Measurements from ENCODE around the gene RPL18A.

GRCh38 chr19:17860331-17860992 lies 752 bp downstream of the RPL18A start:
- no peak for TF ChIP-seq CTCF (IDR thresholded peaks at IDR 0.05; ENCODE audit: insufficient read depth, low read length)
- TF ChIP-seq, protein P1, sequence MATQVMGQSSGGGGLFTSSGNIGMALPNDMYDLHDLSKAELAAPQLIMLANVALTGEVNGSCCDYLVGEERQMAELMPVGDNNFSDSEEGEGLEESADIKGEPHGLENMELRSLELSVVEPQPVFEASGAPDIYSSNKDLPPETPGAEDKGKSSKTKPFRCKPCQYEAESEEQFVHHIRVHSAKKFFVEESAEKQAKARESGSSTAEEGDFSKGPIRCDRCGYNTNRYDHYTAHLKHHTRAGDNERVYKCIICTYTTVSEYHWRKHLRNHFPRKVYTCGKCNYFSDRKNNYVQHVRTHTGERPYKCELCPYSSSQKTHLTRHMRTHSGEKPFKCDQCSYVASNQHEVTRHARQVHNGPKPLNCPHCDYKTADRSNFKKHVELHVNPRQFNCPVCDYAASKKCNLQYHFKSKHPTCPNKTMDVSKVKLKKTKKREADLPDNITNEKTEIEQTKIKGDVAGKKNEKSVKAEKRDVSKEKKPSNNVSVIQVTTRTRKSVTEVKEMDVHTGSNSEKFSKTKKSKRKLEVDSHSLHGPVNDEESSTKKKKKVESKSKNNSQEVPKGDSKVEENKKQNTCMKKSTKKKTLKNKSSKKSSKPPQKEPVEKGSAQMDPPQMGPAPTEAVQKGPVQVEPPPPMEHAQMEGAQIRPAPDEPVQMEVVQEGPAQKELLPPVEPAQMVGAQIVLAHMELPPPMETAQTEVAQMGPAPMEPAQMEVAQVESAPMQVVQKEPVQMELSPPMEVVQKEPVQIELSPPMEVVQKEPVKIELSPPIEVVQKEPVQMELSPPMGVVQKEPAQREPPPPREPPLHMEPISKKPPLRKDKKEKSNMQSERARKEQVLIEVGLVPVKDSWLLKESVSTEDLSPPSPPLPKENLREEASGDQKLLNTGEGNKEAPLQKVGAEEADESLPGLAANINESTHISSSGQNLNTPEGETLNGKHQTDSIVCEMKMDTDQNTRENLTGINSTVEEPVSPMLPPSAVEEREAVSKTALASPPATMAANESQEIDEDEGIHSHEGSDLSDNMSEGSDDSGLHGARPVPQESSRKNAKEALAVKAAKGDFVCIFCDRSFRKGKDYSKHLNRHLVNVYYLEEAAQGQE (IDR thresholded peaks at IDR 0.05; ENCODE audit: insufficient replicate concordance, low read depth) = no peak
